ENCODE results near the gene ARHGAP22. TPM values are rescaled to one million over a fixed set of nuclear protein-coding genes. Genes with fewer than 3 reads are reported as not detected.
"Not testable (repeated sequence)": the region's sequence is repeated elsewhere in the genome, so short reads cannot be mapped to it uniquely, and the experiment has no call there.

Gene ARHGAP22
- total and polyA plus RNA-seq, 2 experiments from 2014 or later, result 41.9 to 44.4 TPM

DNA sequence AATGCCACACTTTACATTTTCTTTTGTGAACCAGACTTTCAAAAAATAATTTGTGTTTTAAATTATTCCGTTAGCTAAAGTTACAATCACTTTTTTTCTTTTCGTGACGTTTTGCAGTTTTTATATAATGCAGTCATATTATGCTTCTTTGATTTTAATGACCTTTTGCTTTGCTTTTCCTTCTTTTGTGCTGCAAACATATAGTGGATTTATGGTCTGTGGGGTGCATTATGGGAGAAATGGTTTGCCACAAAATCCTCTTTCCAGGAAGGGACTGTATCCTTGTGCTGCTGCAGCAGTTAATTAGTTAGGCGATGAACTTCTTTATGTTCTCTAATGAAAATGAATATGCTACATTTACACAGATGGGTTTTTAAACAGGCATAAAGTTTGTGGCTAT is 181.0 kb downstream of the ARHGAP22 start:
- no peak for DNase-seq
- no peaks in the 10 kb centered on the region for H3F3A ChIP-seq (ENCODE audit: insufficient read depth)
- H2AFZ ChIP-seq, result no peak overlapping the region
- peaks cover 19% of the 10 kb centered on the region for H3K36me3 ChIP-seq (ENCODE audit: low read depth)
- H3K9me2 ChIP-seq (ENCODE audit: insufficient read depth), result no peaks in the 10 kb centered on the region
- no peak overlapping the region for H3K4me2 ChIP-seq (ENCODE audit: unreplicated experiment)
- WGBS, 2 experiments (ENCODE audit: low coverage in 1 of 2, low lambda C conversion rate in 2 of 2, missing lambda C conversion rate in 2 of 2), result 96 to 99% methylated on average over 4 of the region's 4 CpGs
- TF ChIP-seq EZH2 (IDR thresholded peaks at IDR 0.05; ENCODE audit: insufficient read depth, poor library complexity, severe bottlenecking) (no peak), EZH2phosphoT487 (IDR thresholded peaks at IDR 0.05; ENCODE audit: insufficient read depth, low read depth) (no peak)
- in situ Hi-C loops (cut with MboI), result no loop called here
- no peak overlapping the region for H3K9ac ChIP-seq
- no peak overlapping the region for H3K27ac ChIP-seq
- H3K4me3 ChIP-seq, result no peak overlapping the region
- H3K79me2 ChIP-seq (ENCODE audit: insufficient read depth), result no peaks in the 10 kb centered on the region
- no peaks in the 10 kb centered on the region for H3K4me1 ChIP-seq (ENCODE audit: insufficient read depth)
- H3K27me3 ChIP-seq (replicated peaks; ENCODE audit: insufficient read depth), result no peaks in the 10 kb centered on the region
- no peaks in the 10 kb centered on the region for H4K20me1 ChIP-seq (ENCODE audit: insufficient read depth)
- no peaks in the 10 kb centered on the region for H3K9me3 ChIP-seq (ENCODE audit: low read depth)

DNA sequence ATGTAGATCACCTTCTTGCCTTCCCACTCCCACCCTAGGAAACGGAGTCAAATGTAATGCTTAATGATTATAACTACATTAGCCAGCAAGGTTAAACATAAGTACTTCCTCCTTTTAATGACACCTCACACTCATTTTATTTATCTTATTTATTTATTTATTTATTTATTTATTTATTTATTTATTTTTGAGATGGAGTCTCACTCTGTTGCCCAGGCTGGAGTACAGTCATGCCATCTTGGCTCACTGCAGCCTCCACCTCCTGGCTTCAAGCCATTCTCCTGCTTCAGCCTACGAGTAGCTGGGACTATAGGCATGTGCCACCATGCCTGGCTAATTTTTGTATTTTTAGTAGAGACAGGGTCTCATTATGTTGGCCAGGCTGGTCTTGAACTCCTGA is 183.0 kb downstream of the ARHGAP22 start:
- in situ Hi-C loops (cut with MboI); H3K79me2 ChIP-seq (ENCODE audit: insufficient read depth); H3K4me1 ChIP-seq (ENCODE audit: insufficient read depth); H3K9me3 ChIP-seq (ENCODE audit: low read depth); H3K9ac ChIP-seq; H3F3A ChIP-seq (ENCODE audit: insufficient read depth); H3K4me3 ChIP-seq; H4K20me1 ChIP-seq (ENCODE audit: insufficient read depth); H2AFZ ChIP-seq; H3K27me3 ChIP-seq (replicated peaks; ENCODE audit: insufficient read depth); H3K27ac ChIP-seq; H3K36me3 ChIP-seq (ENCODE audit: low read depth); DNase-seq; H3K4me2 ChIP-seq (ENCODE audit: unreplicated experiment); H3K9me2 ChIP-seq (ENCODE audit: insufficient read depth): not testable (repeated sequence)
- WGBS, 2 experiments (ENCODE audit: low coverage in 1 of 2, low lambda C conversion rate in 2 of 2, missing lambda C conversion rate in 2 of 2), result 91 to 92% methylated on average over 2 of the region's 2 CpGs

DNA sequence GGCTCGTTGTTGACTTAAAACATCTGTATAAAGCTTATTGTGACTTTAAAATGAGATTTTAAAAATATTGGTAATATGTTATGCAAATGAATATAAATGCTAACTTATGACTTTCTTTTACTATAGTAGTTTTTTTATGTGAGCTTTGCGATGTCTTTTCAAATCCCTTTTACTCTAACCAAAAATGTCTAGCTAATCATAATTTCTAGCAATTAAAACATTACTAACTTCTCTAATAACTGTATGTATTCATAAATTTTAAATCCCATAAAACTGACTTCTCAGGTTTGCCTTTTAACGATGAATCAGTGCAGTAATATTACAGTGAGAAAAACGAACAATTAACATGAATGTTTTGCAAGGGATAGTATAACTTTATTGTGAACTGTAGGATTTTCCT is 185.2 kb downstream of the ARHGAP22 start:
- Histone ChIP-seq H3K36me3 (ENCODE audit: low read depth) (no peaks in the 10 kb centered on the region), H3K27me3 (replicated peaks; ENCODE audit: insufficient read depth) (no peaks in the 10 kb centered on the region), H2AFZ (no peak overlapping the region), H3K9ac (no peak overlapping the region), H3K9me2 (ENCODE audit: insufficient read depth) (no peaks in the 10 kb centered on the region), H4K20me1 (ENCODE audit: insufficient read depth) (no peaks in the 10 kb centered on the region), H3K4me2 (ENCODE audit: unreplicated experiment) (no peak overlapping the region), H3K4me3 (no peak overlapping the region), H3F3A (ENCODE audit: insufficient read depth) (no peaks in the 10 kb centered on the region), H3K9me3 (ENCODE audit: low read depth) (no peaks in the 10 kb centered on the region), H3K27ac (no peak overlapping the region), H3K4me1 (ENCODE audit: insufficient read depth) (peaks cover 26% of the 10 kb centered on the region), H3K79me2 (ENCODE audit: insufficient read depth) (no peaks in the 10 kb centered on the region)
- 96% methylated on average over 4 of the region's 4 CpGs for WGBS, 2 experiments (ENCODE audit: low coverage in 1 of 2, low lambda C conversion rate in 2 of 2, missing lambda C conversion rate in 2 of 2)
- in situ Hi-C loops (cut with MboI), result no loop called here
- DNase-seq, result no peak
- TF ChIP-seq EZH2 (IDR thresholded peaks at IDR 0.05; ENCODE audit: insufficient read depth, poor library complexity, severe bottlenecking) (no peak), EZH2phosphoT487 (IDR thresholded peaks at IDR 0.05; ENCODE audit: insufficient read depth, low read depth) (no peak)

DNA sequence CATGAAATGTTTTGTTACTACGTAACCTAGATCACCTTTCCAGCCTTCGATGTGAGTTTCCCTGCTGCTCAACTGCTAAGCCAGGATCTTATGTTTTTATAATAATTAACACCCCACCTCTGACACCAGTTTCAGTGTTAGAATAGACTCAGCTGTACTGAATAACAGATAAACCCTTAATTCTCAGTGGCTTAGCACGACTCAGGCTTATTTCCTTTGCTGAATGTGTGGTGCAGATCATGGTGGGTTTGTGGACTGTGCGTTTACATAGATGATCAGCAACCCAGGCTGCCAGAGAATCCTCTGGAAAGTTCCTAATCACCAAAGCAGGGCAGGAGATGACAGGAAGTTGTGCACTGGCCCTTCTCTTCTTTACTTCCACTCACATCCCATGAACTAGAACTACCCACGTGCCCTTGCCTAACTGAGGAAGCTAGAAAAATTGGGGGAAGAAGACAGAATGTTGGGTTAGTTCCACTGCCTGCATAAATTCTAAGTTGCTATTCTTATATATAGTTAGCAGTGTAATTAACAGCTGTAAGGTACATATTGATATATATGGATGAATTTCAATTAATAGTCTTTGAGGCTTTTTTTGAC is 186.6 kb downstream of the ARHGAP22 start:
- 92 to 94% methylated on average over 5 of the region's 5 CpGs for WGBS, 2 experiments (ENCODE audit: low coverage in 1 of 2, low lambda C conversion rate in 2 of 2, missing lambda C conversion rate in 2 of 2)
- H3K27me3 ChIP-seq (replicated peaks; ENCODE audit: insufficient read depth), result no peaks in the 10 kb centered on the region
- peaks cover 1% of the 10 kb centered on the region; the same call in 1 of the 2 replicates for H3K36me3 ChIP-seq (ENCODE audit: low read depth)
- TF ChIP-seq EZH2phosphoT487 (IDR thresholded peaks at IDR 0.05; ENCODE audit: insufficient read depth, low read depth) (no peak), EZH2 (IDR thresholded peaks at IDR 0.05; ENCODE audit: insufficient read depth, poor library complexity, severe bottlenecking) (no peak)
- no peaks in the 10 kb centered on the region for H3F3A ChIP-seq (ENCODE audit: insufficient read depth)
- H3K9me2 ChIP-seq (ENCODE audit: insufficient read depth), result no peaks in the 10 kb centered on the region
- H4K20me1 ChIP-seq (ENCODE audit: insufficient read depth), result no peaks in the 10 kb centered on the region
- H3K27ac ChIP-seq, result no peak overlapping the region
- no peak overlapping the region for H3K9ac ChIP-seq
- DNase-seq, result no peak
- H3K9me3 ChIP-seq (ENCODE audit: low read depth), result no peaks in the 10 kb centered on the region
- H3K79me2 ChIP-seq (ENCODE audit: insufficient read depth), result no peaks in the 10 kb centered on the region
- H3K4me2 ChIP-seq (ENCODE audit: unreplicated experiment), result no peak overlapping the region
- in situ Hi-C loops (cut with MboI), result no loop called here
- H3K4me1 ChIP-seq (ENCODE audit: insufficient read depth), result peaks cover 29% of the 10 kb centered on the region
- no peak overlapping the region for H3K4me3 ChIP-seq
- H2AFZ ChIP-seq, result no peak overlapping the region

DNA sequence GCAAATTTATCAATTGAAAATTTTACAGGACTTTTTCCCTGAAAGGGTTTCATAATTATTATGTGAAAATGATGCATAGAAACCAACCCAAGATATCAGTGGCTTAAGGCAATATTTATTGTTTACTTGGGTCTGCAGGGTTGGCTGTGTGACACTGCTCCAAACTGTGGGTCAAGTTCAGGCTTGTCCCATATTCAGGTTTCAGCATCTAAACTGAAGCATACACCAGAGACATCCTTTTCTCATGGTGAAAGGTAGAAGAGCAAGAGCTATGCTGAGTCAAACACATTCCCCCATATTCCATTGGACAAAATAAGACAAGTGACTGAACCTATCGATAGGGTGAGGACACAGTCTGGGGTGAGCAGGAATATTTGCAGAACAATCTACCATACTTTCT is 187.5 kb downstream of the ARHGAP22 start:
- H3K9me3 ChIP-seq (ENCODE audit: low read depth), result no peaks in the 10 kb centered on the region
- H3K9ac ChIP-seq, result no peak overlapping the region
- TF ChIP-seq EZH2 (IDR thresholded peaks at IDR 0.05; ENCODE audit: insufficient read depth, poor library complexity, severe bottlenecking), result no peak
- TF ChIP-seq EZH2phosphoT487 (IDR thresholded peaks at IDR 0.05; ENCODE audit: insufficient read depth, low read depth), result no peak
- no peak overlapping the region for H3K27ac ChIP-seq
- 94% methylated on average over 1 of the region's 1 CpG for WGBS, 2 experiments (ENCODE audit: low coverage in 1 of 2, low lambda C conversion rate in 2 of 2, missing lambda C conversion rate in 2 of 2)
- no peaks in the 10 kb centered on the region for H4K20me1 ChIP-seq (ENCODE audit: insufficient read depth)
- no peak overlapping the region for H3K4me3 ChIP-seq
- in situ Hi-C loops (cut with MboI), result no loop called here
- peaks cover 29% of the 10 kb centered on the region for H3K4me1 ChIP-seq (ENCODE audit: insufficient read depth)
- no peaks in the 10 kb centered on the region for H3K9me2 ChIP-seq (ENCODE audit: insufficient read depth)
- peaks cover 10% of the 10 kb centered on the region; the same call in 1 of the 2 replicates for H3K36me3 ChIP-seq (ENCODE audit: low read depth)
- no peaks in the 10 kb centered on the region for H3K27me3 ChIP-seq (replicated peaks; ENCODE audit: insufficient read depth)
- H3K79me2 ChIP-seq (ENCODE audit: insufficient read depth), result no peaks in the 10 kb centered on the region
- no peak overlapping the region for H3K4me2 ChIP-seq (ENCODE audit: unreplicated experiment)
- DNase-seq, result no peak
- H2AFZ ChIP-seq, result no peak overlapping the region
- H3F3A ChIP-seq (ENCODE audit: insufficient read depth), result no peaks in the 10 kb centered on the region
